GM12878 (cell line): Measurements from ENCODE around the gene TNFAIP2. TPM values are rescaled to one million over a fixed set of nuclear protein-coding genes. Genes with fewer than 3 reads are reported as not detected.

Experiments
- ATAC-seq: fragments of 200-7000 bp; cut with Tn5 transposase; 3 replicates; pipeline ENCODE4 v1.9.1; 2020; ENCODE audit warnings: mild to moderate bottlenecking, moderate library complexity
- BruUV-seq: library from RNA; stranded (reverse); fragments of 400-500 nt; replicated peaks from 2 replicates; lab custom pipeline; 2021; lab: Mats Ljungman, UMichigan
- CTCF ChIA-PET: fragments of 300-600 bp; sonication (Branson Sonifier 250); formaldehyde crosslinking; extraction: SDS; loops from one replicate; lab custom pipeline; 2021; ENCODE audit warnings: inconsistent platforms; lab: Yijun Ruan, JAX
- POLR2A ChIA-PET: fragments of 350-600 bp; formaldehyde crosslinking; extraction: SDS; loops from one replicate; lab custom pipeline; 2021; ENCODE audit warnings: inconsistent platforms; lab: Charles Lee
- RAD21 ChIA-PET: fragments of 300-600 bp; sonication (Branson Sonifier 250); formaldehyde crosslinking; loops from one replicate; lab custom pipeline; 2023; ENCODE audit warnings: antibody characterized with exemption; ENCODE audit not compliant: unreplicated experiment; lab: Charles Lee
- SMC1A ChIA-PET: fragments of 300-600 bp; sonication (Branson Sonifier 250); formaldehyde crosslinking; loops from one replicate; lab custom pipeline; 2023; ENCODE audit not compliant: unreplicated experiment, uncharacterized antibody; lab: Charles Lee
- DNase-seq: peaks from one replicate; pipeline ENCODE4 v3.0.0-alpha.2; 2011; ENCODE audit warnings: low read depth, low spot score
- FAIRE-seq: peaks from 3 replicates; lab custom pipeline; 2011; peaks lifted over from hg19 to GRCh38; lab: Jason Lieb, UNC
- H2AFZ ChIP-seq: 2 replicates; pipeline ENCODE4 v1.6.0; 2011; ENCODE audit warnings: low read depth, low read length, control low read depth; ENCODE audit not compliant: control insufficient read depth
- H3K27ac ChIP-seq: 2 replicates; pipeline ENCODE4 v1.5.1; 2011; ENCODE audit warnings: control low read depth; ENCODE audit not compliant: control insufficient read depth, insufficient read depth
- H3K27me3 ChIP-seq, 2 experiments: replicated peaks in 1 of 2; 2 replicates each; pipeline versions ENCODE4 v1.6.0 to v1.6.1; 2011; ENCODE audit warnings: low read length in 1 of 2; ENCODE audit not compliant: control insufficient read depth in 2 of 2, insufficient read depth in 2 of 2
- H3K36me3 ChIP-seq, 2 experiments: 2 replicates each; pipeline ENCODE4 v1.5.1; 2011; ENCODE audit warnings: low read length in 1 of 2; ENCODE audit not compliant: control insufficient read depth in 2 of 2, insufficient read depth in 2 of 2
- H3K4me1 ChIP-seq: 2 replicates; pipeline ENCODE4 v1.6.1; 2011; ENCODE audit warnings: mild to moderate bottlenecking, low read length, moderate library complexity, mixed read lengths; ENCODE audit not compliant: control insufficient read depth, insufficient read depth
- H3K4me2 ChIP-seq: 2 replicates; pipeline ENCODE4 v1.6.0; 2011; ENCODE audit warnings: control low read depth; ENCODE audit not compliant: control insufficient read depth, insufficient read depth
- H3K4me3 ChIP-seq: fragments of 200-600 bp; sonication (generic); 2 replicates; pipeline ENCODE4 v1.5.1; 2016
- H3K79me2 ChIP-seq: 2 replicates; pipeline ENCODE4 v1.6.0; 2011; ENCODE audit warnings: low read length; ENCODE audit not compliant: control insufficient read depth, insufficient read depth
- H3K9ac ChIP-seq: 2 replicates; pipeline ENCODE4 v1.8.0; 2011; ENCODE audit warnings: low read length, control low read depth, mixed read lengths; ENCODE audit not compliant: control insufficient read depth, insufficient read depth
- H3K9me3 ChIP-seq: replicated peaks from 3 replicates; pipeline ENCODE4 v1.5.1; 2011; ENCODE audit warnings: mild to moderate bottlenecking, low read length; ENCODE audit not compliant: control insufficient read depth, insufficient read depth
- H4K20me1 ChIP-seq: 2 replicates; pipeline ENCODE4 v1.6.0; 2011; ENCODE audit not compliant: control insufficient read depth, insufficient read depth
- BACH1 ChIP-seq: fragments of 450-650 bp; IDR thresholded peaks from 2 replicates; pipeline ENCODE4 v1.6.1; 2017; ENCODE audit warnings: mild to moderate bottlenecking, borderline replicate concordance
- HSF1 ChIP-seq: fragments of 150-350 bp; IDR thresholded peaks from 2 replicates; pipeline ENCODE4 v1.6.1; 2014; ENCODE audit warnings: mild to moderate bottlenecking, low read depth, low read length
- MTA2 ChIP-seq: fragments of 450-650 bp; IDR thresholded peaks from 2 replicates; pipeline ENCODE4 v1.6.1; 2016; ENCODE audit warnings: low read depth, mild to moderate bottlenecking, moderate library complexity
- NR2F1 ChIP-seq: fragments of 450-650 bp; conservative IDR thresholded peaks from 2 replicates; pipeline ENCODE4 v1.6.1; 2017; ENCODE audit warnings: mild to moderate bottlenecking
- SMAD1 ChIP-seq: fragments of 450-650 bp; IDR thresholded peaks from 2 replicates; pipeline ENCODE4 v1.6.1; 2018; ENCODE audit warnings: mild to moderate bottlenecking, low read depth; ENCODE audit not compliant: partially characterized antibody
- TCF3 ChIP-seq: IDR thresholded peaks from 2 replicates; pipeline ENCODE4 v1.6.1; 2012; ENCODE audit warnings: low read depth, mild to moderate bottlenecking, low read length, borderline replicate concordance; ENCODE audit not compliant: insufficient read depth
- USF1 ChIP-seq: IDR thresholded peaks from 2 replicates; pipeline ENCODE4 v1.6.1; 2011; ENCODE audit warnings: borderline replicate concordance, low read depth, mild to moderate bottlenecking, moderate library complexity, mixed read lengths, low read length; ENCODE audit not compliant: insufficient read depth; ENCODE audit errors: extremely low read length
- USF2 ChIP-seq: IDR thresholded peaks from 2 replicates; pipeline ENCODE4 v1.6.1; 2011; ENCODE audit warnings: low read depth, low read length, improper control_type of control experiment, borderline replicate concordance
- WGBS: methylation state at CpG from one replicate; pipeline ENCODE4 v1.1.6; 2016; ENCODE audit warnings: low lambda C conversion rate; ENCODE audit not compliant: insufficient replicate concordance, insufficient coverage; ENCODE audit errors: missing lambda C conversion rate; 5-methylcytosine and 5-hydroxymethylcytosine counted together
- in situ Hi-C: fragments of 300-500 bp; cut with MboI; formaldehyde crosslinking; loops from 9 replicates; pipeline ENCODE4 v1.14.3; 2018; ENCODE audit warnings: mixed read lengths
- intact Hi-C: fragments of 100-400 bp; cut with micrococcal nuclease; formaldehyde crosslinking; loops from one replicate; pipeline ENCODE4 v1.14.2; 2022; ENCODE audit not compliant: unreplicated experiment
- polyA plus RNA-seq, 11 experiments: library from polyadenylated mRNA; depleted of rRNA in 4 of 11; unstranded in 6 of 11; stranded (reverse) in 5 of 11; fragments of >200 nt; fragmentation: Nextera tagmentation in 4 of 11; fragmentation: Illumina TruSeq in 1 of 11; extraction: Ambion mirVana in 4 of 11; extraction: Trizol in 1 of 11; gene quantifications; 1 replicate in 1 of 11; 2 replicates in 10 of 11; pipeline versions ENCODE4 v1.2.1 to v1.2.3, GENCODE V29; 2011 to 2016; ENCODE audit warnings: inconsistent platforms in 2 of 11, missing spikeins in 2 of 11, low read depth in 1 of 11
- total RNA-seq, 4 experiments: library from RNA; depleted of rRNA in 3 of 4; stranded (reverse); fragments of >200 nt in 3 of 4; fragmentation: Illumina TruSeq in 1 of 4; extraction: Trizol in 1 of 4; gene quantifications; 2 replicates each; pipeline versions ENCODE4 v1.2.1 to v1.2.3, GENCODE V29; 2013 to 2021

TNFAIP2 gene
- total and polyA plus RNA-seq, 10 of the 15 experiments (the other 5 are each of a cell fraction or from before 2014, with no cell fraction given) = 7.1 to 150 (median 74.5) TPM

- FAIRE-seq (no peak), DNase-seq (no peak), ATAC-seq (no peak)
- no peaks in the 10 kb centered on the region for H4K20me1 ChIP-seq
- no peak overlapping the region for H3K4me3 ChIP-seq
- H3K27me3 ChIP-seq = peaks cover 5 to 11% of the 10 kb centered on the region in 2 experiments; a peak in 2 of 4 replicates
- intact Hi-C loops (no loop called here), in situ Hi-C loops (loop anchor here (5.0 kb wide), 1 partner anchor 75 kb away; no protein-coding TSS in a partner anchor)
- H3K9ac ChIP-seq = no peak overlapping the region
- no peaks in the 10 kb centered on the region for H3K9me3 ChIP-seq
- H3K4me1 ChIP-seq = peaks cover 50% of the 10 kb centered on the region
- H3K79me2 ChIP-seq = no peaks in the 10 kb centered on the region
- POLR2A ChIA-PET = interaction anchor here (1.3 kb wide), 1 partner anchor 33 kb away, joined by 7 read pairs; no protein-coding TSS in a partner anchor
- H3K4me2 ChIP-seq = no peak overlapping the region
- RAD21 ChIA-PET = interaction anchor here (0.6 to 4.6 kb wide), 5 partner anchors 13 to 185 kb away, joined by 3 to 120 read pairs (median 35); partner anchors contain the start of gene EXOC3L4
- no peak for TF ChIP-seq SMAD1
- no peak for TF ChIP-seq BACH1
- 0 out of 2 replicates have a peak, but pooled peaks have one; percentile 30 for TF ChIP-seq NR2F1
- no peak overlapping the region for H3K27ac ChIP-seq
- BruUV-seq = no TSS peak
- CTCF ChIA-PET = interaction anchor here (1.4 to 5.0 kb wide), 5 partner anchors 11 to 413 kb away, joined by 6 to 202 read pairs (median 77); no protein-coding TSS in a partner anchor
- SMC1A ChIA-PET = interaction anchor here (2.9 to 4.6 kb wide), 2 partner anchors 34 to 77 kb away, joined by 60 to 76 read pairs; no protein-coding TSS in a partner anchor
- WGBS = 88% methylated on average over 19 of the region's 23 CpGs
- no peak overlapping the region for H2AFZ ChIP-seq
- no peaks in the 10 kb centered on the region for H3K36me3 ChIP-seq
Measured at GRCh38 chr14:103107455-103107854, 15.8 kb upstream of the TNFAIP2 start.

GRCh38 chr14:103107941-103108748, 15.1 kb upstream of the TNFAIP2 start:
- peaks cover 5 to 7% of the 10 kb centered on the region in 2 experiments; a peak in 2 of 4 replicates for H3K27me3 ChIP-seq
- RAD21 ChIA-PET = interaction anchor here (4.2 kb wide), 1 partner anchor 33 kb away, joined by 40 read pairs; no protein-coding TSS in a partner anchor
- no peak overlapping the region for H3K4me3 ChIP-seq
- WGBS = 92% methylated on average over 22 of the region's 28 CpGs
- POLR2A ChIA-PET = interaction anchor here (1.4 to 1.6 kb wide), 2 partner anchors 16 to 33 kb away, joined by 4 to 7 read pairs; partner anchors contain the start of gene TNFAIP2
- no peak for FAIRE-seq
- no peak for DNase-seq
- H3K79me2 ChIP-seq = no peaks in the 10 kb centered on the region
- H3K9me3 ChIP-seq = no peaks in the 10 kb centered on the region
- H3K9ac ChIP-seq = peak overlapping the region; percentile 41
- peak overlapping the region; percentile 33; the same call in 1 of the 2 replicates for H2AFZ ChIP-seq
- peak overlapping the region; percentile 72 for H3K27ac ChIP-seq
- peak overlapping the region; percentile 30; the same call in 1 of the 2 replicates for H3K4me2 ChIP-seq
- SMC1A ChIA-PET = interaction anchor here (0.7 to 1.5 kb wide), 2 partner anchors 32 to 76 kb away, joined by 3 to 4 read pairs; no protein-coding TSS in a partner anchor
- ATAC-seq = no peak
- no peaks in the 10 kb centered on the region for H3K36me3 ChIP-seq
- in situ Hi-C loops (loop anchor here (5.0 kb wide), 1 partner anchor 74 kb away; no protein-coding TSS in a partner anchor), intact Hi-C loops (no loop called here)
- H3K4me1 ChIP-seq = peaks cover 57% of the 10 kb centered on the region
- H4K20me1 ChIP-seq = no peaks in the 10 kb centered on the region
- BruUV-seq = no TSS peak
- CTCF ChIA-PET = interaction anchor here (0.6 to 4.1 kb wide), 7 partner anchors 8 to 861 kb away, joined by 3 to 32 read pairs (median 4); partner anchors contain the start of gene TNFAIP2
- TF ChIP-seq USF1 (no peak), MTA2 (no peak), HSF1 (no peak), TCF3 (no peak), USF2 (no peak)
